ENCODE data around the gene CRK. TPM values are rescaled to one million over a fixed set of nuclear protein-coding genes. Genes with fewer than 3 reads are reported as not detected.

Gene CRK
- total RNA-seq, 1 donor from 2014 or later = 84.9 TPM

DNA sequence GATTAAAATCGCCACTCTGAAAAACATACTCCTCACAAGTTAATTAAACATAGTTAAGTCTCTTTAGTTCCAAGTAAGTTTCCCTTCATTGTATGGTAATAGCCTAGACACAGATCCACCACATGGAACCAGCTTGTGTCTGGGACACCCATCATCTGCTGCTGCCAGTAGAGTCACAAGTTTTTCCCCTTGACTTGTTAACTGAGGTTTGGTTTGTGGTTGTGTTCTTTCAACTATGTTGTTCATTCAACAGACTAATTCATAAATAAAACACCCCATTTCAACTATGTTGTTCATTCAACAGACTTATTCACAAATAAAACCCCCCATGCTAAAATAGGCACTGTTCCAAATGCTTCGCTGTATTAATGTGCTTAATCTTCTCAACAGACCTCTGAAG, 80.4 kb downstream of the CRK start:
- TF ChIP-seq, protein P1, sequence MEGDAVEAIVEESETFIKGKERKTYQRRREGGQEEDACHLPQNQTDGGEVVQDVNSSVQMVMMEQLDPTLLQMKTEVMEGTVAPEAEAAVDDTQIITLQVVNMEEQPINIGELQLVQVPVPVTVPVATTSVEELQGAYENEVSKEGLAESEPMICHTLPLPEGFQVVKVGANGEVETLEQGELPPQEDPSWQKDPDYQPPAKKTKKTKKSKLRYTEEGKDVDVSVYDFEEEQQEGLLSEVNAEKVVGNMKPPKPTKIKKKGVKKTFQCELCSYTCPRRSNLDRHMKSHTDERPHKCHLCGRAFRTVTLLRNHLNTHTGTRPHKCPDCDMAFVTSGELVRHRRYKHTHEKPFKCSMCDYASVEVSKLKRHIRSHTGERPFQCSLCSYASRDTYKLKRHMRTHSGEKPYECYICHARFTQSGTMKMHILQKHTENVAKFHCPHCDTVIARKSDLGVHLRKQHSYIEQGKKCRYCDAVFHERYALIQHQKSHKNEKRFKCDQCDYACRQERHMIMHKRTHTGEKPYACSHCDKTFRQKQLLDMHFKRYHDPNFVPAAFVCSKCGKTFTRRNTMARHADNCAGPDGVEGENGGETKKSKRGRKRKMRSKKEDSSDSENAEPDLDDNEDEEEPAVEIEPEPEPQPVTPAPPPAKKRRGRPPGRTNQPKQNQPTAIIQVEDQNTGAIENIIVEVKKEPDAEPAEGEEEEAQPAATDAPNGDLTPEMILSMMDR (IDR thresholded peaks at IDR 0.05; ENCODE audit: insufficient read depth, low read length, poor library complexity, severe bottlenecking) = no peak
- no peaks in the 10 kb centered on the region for H3K36me3 ChIP-seq (ENCODE audit: control insufficient read depth, insufficient read depth, low read length)

DNA sequence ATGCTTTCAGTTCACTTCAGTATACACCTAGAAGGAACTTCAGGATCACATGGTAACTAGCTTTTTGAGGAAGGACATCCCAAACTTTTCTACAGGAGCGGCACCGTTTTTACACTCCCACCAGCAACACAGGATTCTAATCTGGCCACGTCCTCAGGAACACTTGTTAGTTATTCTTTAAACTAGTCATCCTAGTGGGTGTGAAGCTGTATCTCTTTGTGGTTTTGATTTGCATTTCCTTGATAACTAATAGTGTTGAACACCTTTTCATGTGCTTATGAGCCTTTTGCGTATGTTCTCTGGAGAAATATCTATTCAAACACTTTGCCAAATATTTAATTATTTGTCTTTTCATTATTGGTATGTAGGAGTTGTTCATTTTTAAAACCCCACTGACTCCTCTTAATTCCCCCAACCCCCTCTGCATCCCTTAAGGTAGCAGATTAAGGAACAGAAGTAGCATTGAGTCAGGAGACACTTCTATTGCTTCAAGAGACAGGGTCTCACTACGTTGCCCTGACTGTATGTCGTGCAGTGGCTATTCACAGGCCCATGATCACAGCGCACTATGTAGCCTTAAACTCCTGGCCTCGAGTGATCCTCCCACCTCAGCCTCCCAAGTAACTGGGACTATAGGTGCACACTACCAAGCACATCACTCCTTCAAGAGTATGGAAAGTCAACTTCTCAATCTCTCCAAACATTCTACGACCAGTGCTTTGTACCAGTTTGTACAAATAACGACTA, 81.4 kb downstream of the CRK start:
- no peaks in the 10 kb centered on the region for H3K27me3 ChIP-seq (ENCODE audit: control insufficient read depth, insufficient read depth, low read length)
- DNase-seq (ENCODE audit: low read depth) = no peak
- TF ChIP-seq, protein P1 (IDR thresholded peaks at IDR 0.05; ENCODE audit: insufficient read depth, low read length, poor library complexity, severe bottlenecking) = no peak
- no peaks in the 10 kb centered on the region for H3K36me3 ChIP-seq (ENCODE audit: control insufficient read depth, insufficient read depth, low read length)
- H3K4me3 ChIP-seq (ENCODE audit: low read depth, low read length) = no peak overlapping the region

More for the DNA sequence above, 80.4 kb downstream of the CRK start:
- Histone ChIP-seq H3K4me3 (ENCODE audit: low read depth, low read length) (no peak overlapping the region), H3K27me3 (ENCODE audit: control insufficient read depth, insufficient read depth, low read length) (no peaks in the 10 kb centered on the region)
- DNase-seq (ENCODE audit: low read depth) = no peak

DNA sequence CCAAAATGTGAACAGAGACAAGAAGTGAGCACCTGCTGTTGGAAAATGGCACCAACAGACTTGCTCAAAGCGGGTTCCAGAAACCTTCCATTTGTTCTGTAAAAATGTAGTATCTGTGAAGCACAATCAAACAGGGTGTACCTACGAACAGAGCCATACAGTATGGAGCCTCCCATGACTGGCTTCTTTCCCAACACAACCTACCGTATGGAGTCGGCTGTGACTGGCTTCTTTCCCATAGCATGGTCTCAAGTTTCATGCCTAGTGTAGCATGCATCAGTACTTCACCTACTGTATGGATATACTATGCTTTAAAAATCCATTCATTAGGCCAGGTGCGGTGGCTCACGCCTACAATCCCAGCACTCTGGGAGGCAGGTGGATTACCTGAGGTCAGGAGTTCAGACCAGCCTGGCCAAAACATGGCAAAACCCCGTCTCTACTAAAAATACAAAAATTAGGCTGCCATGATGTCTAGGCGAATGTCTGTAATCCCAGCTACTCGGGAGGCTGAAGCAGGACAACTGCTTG, 82.3 kb downstream of the CRK start:
- H3K36me3 ChIP-seq (ENCODE audit: control insufficient read depth, insufficient read depth, low read length) = no peaks in the 10 kb centered on the region
- H3K4me3 ChIP-seq (ENCODE audit: low read depth, low read length) = no peak overlapping the region
- DNase-seq (ENCODE audit: low read depth) = no peak
- no peaks in the 10 kb centered on the region for H3K27me3 ChIP-seq (ENCODE audit: control insufficient read depth, insufficient read depth, low read length)
- TF ChIP-seq, protein P1 (IDR thresholded peaks at IDR 0.05; ENCODE audit: insufficient read depth, low read length, poor library complexity, severe bottlenecking) = no peak

DNA sequence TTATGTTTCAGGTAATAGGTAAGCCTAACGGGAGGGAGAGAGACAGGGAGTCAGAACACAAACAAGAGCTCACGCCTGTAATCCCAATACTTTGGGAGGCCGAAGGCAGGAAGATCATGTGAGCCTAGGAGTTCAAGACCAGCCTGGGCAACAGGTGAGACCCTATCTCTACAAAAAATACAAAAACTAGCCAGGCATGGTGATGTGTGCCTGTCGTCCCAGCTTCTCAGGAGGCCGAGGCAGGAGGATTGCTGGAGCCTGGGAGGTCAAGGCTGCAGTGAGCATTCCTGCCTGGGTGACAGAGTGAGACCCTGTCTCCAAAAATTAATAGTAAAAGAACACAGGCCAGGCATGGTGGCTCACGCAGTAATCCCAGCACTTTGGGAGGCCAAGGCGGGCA, 83.4 kb downstream of the CRK start:
- no peak for DNase-seq (ENCODE audit: low read depth)
- H3K36me3 ChIP-seq (ENCODE audit: control insufficient read depth, insufficient read depth, low read length) = no peaks in the 10 kb centered on the region
- no peaks in the 10 kb centered on the region for H3K27me3 ChIP-seq (ENCODE audit: control insufficient read depth, insufficient read depth, low read length)
- TF ChIP-seq, protein P1 (IDR thresholded peaks at IDR 0.05; ENCODE audit: insufficient read depth, low read length, poor library complexity, severe bottlenecking) = no peak
- H3K4me3 ChIP-seq (ENCODE audit: low read depth, low read length) = no peak overlapping the region

DNA sequence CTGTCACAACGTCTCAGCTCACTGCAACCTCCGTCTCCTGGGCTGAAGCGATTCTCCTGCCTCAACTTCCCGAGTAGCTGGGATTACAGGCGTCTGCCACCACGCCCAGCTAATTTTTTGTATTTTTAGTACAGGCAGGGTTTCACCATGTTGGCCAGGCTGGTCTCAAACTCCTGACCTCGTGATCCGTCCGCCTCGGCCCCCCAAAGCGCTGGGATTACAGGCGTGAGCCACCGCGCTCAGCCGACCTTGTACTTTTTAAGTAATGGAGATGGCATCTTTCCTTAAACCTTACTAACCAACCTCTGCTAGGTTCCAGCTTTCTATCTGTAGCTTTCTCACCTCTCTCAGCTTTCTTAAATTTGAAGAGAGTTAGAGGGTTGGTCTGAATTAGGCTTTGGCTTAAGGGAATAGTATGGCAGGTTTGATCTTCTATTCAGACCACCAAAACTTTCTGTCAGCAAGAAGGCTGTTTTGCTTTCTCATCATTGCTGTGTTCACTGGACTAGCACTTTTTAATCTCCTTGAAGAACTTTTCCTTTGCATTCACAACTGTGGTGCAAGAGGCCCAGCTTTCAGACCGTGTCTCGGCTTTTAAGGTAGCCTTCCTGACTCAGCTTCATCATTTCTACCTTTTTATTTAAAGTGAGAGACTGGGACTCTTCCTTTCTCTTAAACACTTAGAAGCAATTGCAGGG, 84.0 kb downstream of the CRK start:
- TF ChIP-seq, protein P1 (IDR thresholded peaks at IDR 0.05; ENCODE audit: insufficient read depth, low read length, poor library complexity, severe bottlenecking) = no peak
- Histone ChIP-seq H3K36me3 (ENCODE audit: control insufficient read depth, insufficient read depth, low read length) (no peaks in the 10 kb centered on the region), H3K27me3 (ENCODE audit: control insufficient read depth, insufficient read depth, low read length) (no peaks in the 10 kb centered on the region), H3K4me3 (ENCODE audit: low read depth, low read length) (no peak overlapping the region)
- DNase-seq (ENCODE audit: low read depth) = no peak

Other genes with a start within 250 kb of the CRK start
- not detected in 2 replicates for gene BHLHA9, start 185.8 kb downstream of the CRK start, total RNA-seq
- gene TRARG1, start 176.6 kb downstream of the CRK start, total RNA-seq = not detected in 2 replicates
- gene YWHAE, start 56.0 kb downstream of the CRK start, total RNA-seq = 843 and 1,032 TPM in 2 replicates
- 131 and 152 TPM in 2 replicates for gene MYO1C, start 36.5 kb upstream of the CRK start, total RNA-seq
- gene INPP5K, start 60.4 kb upstream of the CRK start, total RNA-seq = 59.5 and 61.3 TPM in 2 replicates
- gene PITPNA, start 106.6 kb upstream of the CRK start, total RNA-seq = 49.8 and 53.1 TPM in 2 replicates
- gene SLC43A2, start 172.6 kb upstream of the CRK start, total RNA-seq = 9.1 and 15.5 TPM in 2 replicates
- gene SCARF1, start 189.5 kb upstream of the CRK start, total RNA-seq = 34.9 and 41.0 TPM in 2 replicates
- gene RILP, start 193.6 kb upstream of the CRK start, total RNA-seq = 7.9 and 12.8 TPM in 2 replicates
- gene PRPF8, start 228.6 kb upstream of the CRK start, total RNA-seq = 185 and 220 TPM in 2 replicates

Measured in kidney epithelial cell (primary cell).